HG03575 (cell line): Measurements from ENCODE around the gene CPLX3.
"Not testable (repeated sequence)": the region's sequence is repeated elsewhere in the genome, so short reads cannot be mapped to it uniquely, and the experiment has no call there.

Experiments
- ATAC-seq: cut with Tn5 transposase; IDR thresholded peaks from one replicate; pipeline ENCODE4 v1.9.1; 2021; ENCODE audit not compliant: unreplicated experiment, insufficient number of reproducible peaks, low FRiP score; ENCODE audit errors: extremely low read depth

The CPLX3 gene

GRCh38 chr15:74826364-74826819, at the start of gene CPLX3:
TSS of gene CPLX3 (plus strand) at chr15:74826627. CDS start at chr15:74826704, 77 bp downstream.
- no peak for ATAC-seq

- ATAC-seq: no peak
Observed at GRCh38 chr15:74776821-74777768, 49.3 kb upstream of the CPLX3 start.

- no peak for ATAC-seq
Observed at GRCh38 chr15:74777769-74778598, 48.4 kb upstream of the CPLX3 start.

GRCh38 chr15:74778599-74778970, 47.8 kb upstream of the CPLX3 start:
- no peak for ATAC-seq

- ATAC-seq: no peak
Observed at GRCh38 chr15:74779162-74779648, 47.2 kb upstream of the CPLX3 start.

GRCh38 chr15:74780523-74781430, 45.6 kb upstream of the CPLX3 start:
- ATAC-seq: no peak

GRCh38 chr15:74781431-74782258, 44.8 kb upstream of the CPLX3 start, which contains the start of gene CSK:
TSS of gene CSK (plus strand) at chr15:74782080. CDS start at chr15:74798298, 16,218 bp downstream.
- ATAC-seq: no peak

GRCh38 chr15:74782259-74783071, 44.0 kb upstream of the CPLX3 start:
- no peak for ATAC-seq

- no peak for ATAC-seq
Observed at GRCh38 chr15:74783072-74783807, 43.2 kb upstream of the CPLX3 start.

- ATAC-seq: no peak
Observed at GRCh38 chr15:74783808-74784175, 42.6 kb upstream of the CPLX3 start.

- ATAC-seq: no peak
Observed at GRCh38 chr15:74784426-74785193, 41.8 kb upstream of the CPLX3 start.

- ATAC-seq: no peak
Observed at GRCh38 chr15:74785194-74786032, 41.0 kb upstream of the CPLX3 start.

- ATAC-seq: not testable (repeated sequence)
Observed at GRCh38 chr15:74786081-74786480, 40.3 kb upstream of the CPLX3 start.

GRCh38 chr15:74786551-74787165, 39.8 kb upstream of the CPLX3 start:
- ATAC-seq: no peak
